A549 (cell line): ENCODE results near the gene MATN4. TPM values are rescaled to one million over a fixed set of nuclear protein-coding genes. Genes with fewer than 3 reads are reported as not detected.

Source experiments
- ATAC-seq, 2 experiments: fragments of 200-7000 bp in 1 of 2; fragments of >200 bp in 1 of 2; cut with Nextera tagmentation in 1 of 2; cut with Tn5 transposase in 1 of 2; 3 replicates each; pipeline versions ENCODE4 v1.8.0 to v1.9.1; 2018 to 2020; ENCODE audit warnings: mild to moderate bottlenecking in 1 of 2, moderate library complexity in 1 of 2
- CTCF ChIA-PET: fragments of 300-600 bp; sonication (Branson Sonifier 250); formaldehyde crosslinking; extraction: SDS; loops from one replicate; lab custom pipeline; 2021; ENCODE audit warnings: antibody characterized with exemption, inconsistent platforms; lab: Yijun Ruan, JAX
- POLR2A ChIA-PET: fragments of 350-600 bp; formaldehyde crosslinking; extraction: SDS; loops from one replicate; lab custom pipeline; 2021; ENCODE audit warnings: antibody characterized with exemption, inconsistent platforms; lab: Yijun Ruan, JAX
- DNase-seq, 2 experiments: peaks; one replicate each; pipeline versions ENCODE4 v3.0.0 to v3.0.0-alpha.2; 2011 to 2016; ENCODE audit warnings: low read depth in 1 of 2, low spot score in 1 of 2
- FAIRE-seq: peaks from 2 replicates; lab custom pipeline; 2011; peaks lifted over from hg19 to GRCh38; lab: Jason Lieb, UNC
- H3K27ac ChIP-seq, 2 experiments: fragments of >200 bp; sonication (Bioruptor Twin); formaldehyde crosslinking; 3 replicates each; pipeline ENCODE4 v1.5.1; 2016 to 2017
- H3K4me1 ChIP-seq: fragments of >200 bp; sonication (Bioruptor Twin); formaldehyde crosslinking; 3 replicates; pipeline ENCODE4 v1.6.1; 2016
- H3K4me2 ChIP-seq: fragments of >200 bp; sonication (Bioruptor Twin); formaldehyde crosslinking; 3 replicates; pipeline ENCODE4 v1.6.1; 2016
- H3K4me3 ChIP-seq: fragments of >200 bp; sonication (Bioruptor Twin); formaldehyde crosslinking; 3 replicates; pipeline ENCODE4 v1.5.1; 2016
- H3K9me3 ChIP-seq: fragments of >200 bp; sonication (Bioruptor Twin); formaldehyde crosslinking; 3 replicates; pipeline ENCODE4 v1.6.1; 2016
- CHD4 ChIP-seq: fragments of 200-600 bp; sonication (generic); IDR thresholded peaks from 2 replicates; pipeline ENCODE4 v1.6.1; 2016; ENCODE audit warnings: antibody characterized with exemption, mild to moderate bottlenecking, borderline replicate concordance
- CTCF ChIP-seq: fragments of >200 bp; sonication (Bioruptor Twin); formaldehyde crosslinking; IDR thresholded peaks from 3 replicates; pipeline ENCODE4 v1.5.1; 2016
- EP300 ChIP-seq, 2 experiments: fragments of >200 bp; sonication (Bioruptor Twin); formaldehyde crosslinking; IDR thresholded peaks; 2 replicates in 1 of 2; 3 replicates in 1 of 2; pipeline ENCODE4 v1.6.1; 2016 to 2017
- HEYL ChIP-seq: fragments of 250-450 bp; sonication (Bioruptor Pico); IDR thresholded peaks from 2 replicates; pipeline ENCODE4 v1.8.0; 2021; ENCODE audit warnings: mild to moderate bottlenecking, moderate library complexity
- JUN ChIP-seq, 2 experiments: fragments of >200 bp; sonication (Bioruptor Twin); formaldehyde crosslinking; IDR thresholded peaks; 2 replicates in 1 of 2; 3 replicates in 1 of 2; pipeline ENCODE4 v1.6.1; 2016 to 2017
- KDM5A ChIP-seq: fragments of 200-600 bp; sonication (generic); IDR thresholded peaks from 2 replicates; pipeline ENCODE4 v1.6.1; 2016; ENCODE audit warnings: antibody characterized with exemption, mild to moderate bottlenecking
- NR3C1 ChIP-seq: fragments of >200 bp; sonication (Bioruptor Twin); formaldehyde crosslinking; IDR thresholded peaks from 3 replicates; pipeline ENCODE4 v1.6.1; 2017
- PHF8 ChIP-seq: fragments of 200-600 bp; sonication (generic); IDR thresholded peaks from 2 replicates; pipeline ENCODE4 v1.6.1; 2016; ENCODE audit warnings: low read depth, mild to moderate bottlenecking, antibody characterized with exemption, moderate library complexity, borderline replicate concordance
- RAD21 ChIP-seq, 2 experiments: fragments of >200 bp in 1 of 2; sonication (Bioruptor Twin) in 1 of 2; formaldehyde crosslinking in 1 of 2; IDR thresholded peaks in 1 of 2; conservative IDR thresholded peaks in 1 of 2; 2 replicates in 1 of 2; 3 replicates in 1 of 2; pipeline ENCODE4 v1.6.1; 2012 to 2018; ENCODE audit warnings: inconsistent platforms in 1 of 2
- SMC3 ChIP-seq: fragments of >200 bp; sonication (Bioruptor Twin); formaldehyde crosslinking; IDR thresholded peaks from 3 replicates; pipeline ENCODE4 v1.6.1; 2018; ENCODE audit warnings: inconsistent platforms
- SREBF2 ChIP-seq: fragments of 450-650 bp; IDR thresholded peaks from 2 replicates; pipeline ENCODE4 v1.6.1; 2014; ENCODE audit warnings: mild to moderate bottlenecking, moderate library complexity
- TP53 ChIP-seq: fragments of 250-450 bp; sonication (Bioruptor Pico); IDR thresholded peaks from 2 replicates; pipeline ENCODE4 v1.5.0; 2021; ENCODE audit warnings: mild to moderate bottlenecking, moderate library complexity
- WGBS: methylation state at CpG from one replicate; pipeline ENCODE4 v1.1.6; 2017; ENCODE audit errors: missing lambda C conversion rate; 5-methylcytosine and 5-hydroxymethylcytosine counted together
- polyA plus RNA-seq, 4 experiments: library from polyadenylated mRNA; depleted of rRNA in 3 of 4; stranded (reverse); fragments of >200 nt; fragmentation: RNase III in 1 of 4; extraction: RNeasy Plus Mini Kit Qiagen cat#74134 plus additional on column Dnase treatment in 1 of 4; gene quantifications; 2 replicates in 3 of 4; 3 replicates in 1 of 4; pipeline ENCODE4 v1.2.3, GENCODE V29; 2011 to 2017
- TF ChIP-seq, protein P1 (sequence below): fragments of >200 bp; sonication (Bioruptor Twin); formaldehyde crosslinking; IDR thresholded peaks from 2 replicates; pipeline ENCODE4 v1.6.1; 2016
- TF ChIP-seq, protein P2 (sequence below): IDR thresholded peaks from 2 replicates; pipeline ENCODE4 v1.6.1; 2012
- TF ChIP-seq, protein P3 (sequence below): fragments of 150-350 bp; IDR thresholded peaks from 2 replicates; pipeline ENCODE4 v1.6.1; 2014; ENCODE audit warnings: low read depth, mild to moderate bottlenecking, low read length

MATN4 gene
- polyA plus RNA-seq, 2 of the 4 experiments (the other 2 are of a cell fraction) = 0.04 to 0.05 TPM

GRCh38 chr20:45323731-45324130 is 15.6 kb upstream of the MATN4 start:
- ATAC-seq = no peak
- FAIRE-seq = no peak
- ChIA-PET POLR2A (interaction anchor here (1.1 to 1.2 kb wide), 3 partner anchors 23 to 39 kb away, joined by 3 to 5 read pairs (median 3); partner anchors contain the start of gene SYS1), CTCF (interaction anchor here (0.7 to 10.0 kb wide), 21 partner anchors 9 to 447 kb away, joined by 3 to 135 read pairs (median 6); partner anchors contain the start of gene SYS1)
- TF ChIP-seq NR3C1 (no peak), TP53 (no peak), RAD21 (conservative IDR thresholded peaks at IDR 0.05 in 1 of 2, IDR thresholded peaks at IDR 0.05 in 1 of 2) (no peak)
- no peak overlapping the region for H3K4me3 ChIP-seq
- no peaks in the 10 kb centered on the region; the same call in 2 of the 3 replicates for H3K4me1 ChIP-seq
- no peak overlapping the region for H3K4me2 ChIP-seq
- no peaks in the 10 kb centered on the region for H3K9me3 ChIP-seq
- no peak for DNase-seq
- H3K27ac ChIP-seq = no peak overlapping the region

DNA sequence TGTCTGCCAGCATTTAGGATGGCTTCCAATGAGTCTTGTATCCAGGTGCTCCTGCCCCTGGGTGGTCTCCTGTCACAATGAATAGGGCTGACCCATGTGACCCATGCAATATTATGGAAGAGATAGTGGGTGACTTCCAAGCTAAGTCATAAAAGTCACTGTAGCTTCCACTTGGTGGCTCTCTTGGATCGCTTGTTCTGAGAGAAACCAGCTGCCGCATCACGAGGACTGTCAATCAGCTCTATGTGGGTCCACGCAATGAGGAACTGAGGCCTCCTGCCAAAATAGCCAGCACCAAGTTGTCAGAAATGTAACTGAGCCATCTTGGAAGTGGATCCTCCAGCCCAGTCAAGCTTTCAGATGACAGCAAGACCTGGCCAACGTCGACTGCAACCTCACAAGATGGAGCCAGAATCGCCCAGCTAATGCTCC is 14.9 kb upstream of the MATN4 start:
- POLR2A ChIA-PET = interaction anchor here (0.5 to 1.2 kb wide), 7 partner anchors 12 to 448 kb away, joined by 3 to 5 read pairs (median 3); partner anchors contain the start of gene SYS1

GRCh38 chr20:45320948-45321595 is 13.0 kb upstream of the MATN4 start:
- ATAC-seq = no peak

More for the DNA sequence above, 14.9 kb upstream of the MATN4 start:
- no peak for FAIRE-seq
- no peak for TF ChIP-seq JUN (IDR thresholded peaks at IDR 0.05)
- TF ChIP-seq HEYL (CRISPR knock-in tag) = no peak
- TF ChIP-seq, protein P1, sequence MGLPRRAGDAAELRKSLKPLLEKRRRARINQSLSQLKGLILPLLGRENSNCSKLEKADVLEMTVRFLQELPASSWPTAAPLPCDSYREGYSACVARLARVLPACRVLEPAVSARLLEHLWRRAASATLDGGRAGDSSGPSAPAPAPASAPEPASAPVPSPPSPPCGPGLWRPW = no peak
- TF ChIP-seq KDM5A = no peak
- TF ChIP-seq CHD4 = no peak
- TF ChIP-seq, protein P2, sequence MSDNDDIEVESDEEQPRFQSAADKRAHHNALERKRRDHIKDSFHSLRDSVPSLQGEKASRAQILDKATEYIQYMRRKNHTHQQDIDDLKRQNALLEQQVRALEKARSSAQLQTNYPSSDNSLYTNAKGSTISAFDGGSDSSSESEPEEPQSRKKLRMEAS = no peak
- TF ChIP-seq, protein P3, sequence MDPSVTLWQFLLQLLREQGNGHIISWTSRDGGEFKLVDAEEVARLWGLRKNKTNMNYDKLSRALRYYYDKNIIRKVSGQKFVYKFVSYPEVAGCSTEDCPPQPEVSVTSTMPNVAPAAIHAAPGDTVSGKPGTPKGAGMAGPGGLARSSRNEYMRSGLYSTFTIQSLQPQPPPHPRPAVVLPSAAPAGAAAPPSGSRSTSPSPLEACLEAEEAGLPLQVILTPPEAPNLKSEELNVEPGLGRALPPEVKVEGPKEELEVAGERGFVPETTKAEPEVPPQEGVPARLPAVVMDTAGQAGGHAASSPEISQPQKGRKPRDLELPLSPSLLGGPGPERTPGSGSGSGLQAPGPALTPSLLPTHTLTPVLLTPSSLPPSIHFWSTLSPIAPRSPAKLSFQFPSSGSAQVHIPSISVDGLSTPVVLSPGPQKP = no peak
- no peak for TF ChIP-seq EP300 (IDR thresholded peaks at IDR 0.05)
- peak; percentile 78 for TF ChIP-seq SMC3
- peak; percentile 59 for TF ChIP-seq CTCF
- peak; percentile 81 to 82 for TF ChIP-seq RAD21 (conservative IDR thresholded peaks at IDR 0.05 in 1 of 2, IDR thresholded peaks at IDR 0.05 in 1 of 2)
- TF ChIP-seq PHF8 = no peak
- peak; percentile 61 to 71 for ATAC-seq
- no peak overlapping the region for H3K4me3 ChIP-seq
- DNase-seq = peak in 1 of 2 experiments; percentile 63
- CTCF ChIA-PET = interaction anchor here (0.5 to 10.0 kb wide), 31 partner anchors 10 to 861 kb away, joined by 3 to 135 read pairs (median 4); partner anchors contain the start of gene SYS1
- no peak overlapping the region for H3K27ac ChIP-seq
- WGBS = 80% methylated on average over 7 of the region's 7 CpGs
- no peaks in the 10 kb centered on the region for H3K9me3 ChIP-seq
- H3K4me1 ChIP-seq = no peaks in the 10 kb centered on the region; the same call in 2 of the 3 replicates
- H3K4me2 ChIP-seq = no peak overlapping the region

More at GRCh38 chr20:45320948-45321595, 13.0 kb upstream of the MATN4 start:
- 84% methylated on average over 5 of the region's 5 CpGs for WGBS
- no peak for FAIRE-seq
- no peak overlapping the region for H3K4me3 ChIP-seq
- ChIA-PET CTCF (interaction anchor here (0.6 to 10.0 kb wide), 19 partner anchors 13 to 453 kb away, joined by 3 to 135 read pairs (median 18); partner anchors contain the start of genes SDC4 and SYS1), POLR2A (no interaction called here)
- TF ChIP-seq JUN (IDR thresholded peaks at IDR 0.05) (no peak), SREBF2 (no peak), EP300 (IDR thresholded peaks at IDR 0.05) (no peak), KDM5A (no peak)
- TF ChIP-seq, all 56 proteins: peak for 0
- no peaks in the 10 kb centered on the region for H3K9me3 ChIP-seq
- no peak for DNase-seq
- H3K27ac ChIP-seq = no peak overlapping the region
- H3K4me1 ChIP-seq = no peaks in the 10 kb centered on the region; the same call in 2 of the 3 replicates
- H3K4me2 ChIP-seq = no peak overlapping the region
